NCI-H2107 treated with DMSO at 0.1 percent for 48 hours (cell line): ENCODE data around the gene KHK.

Experiments used
- DNase-seq: peaks from one replicate; lab custom pipeline; 2025; ENCODE audit not compliant: unreplicated experiment; lab: John Stamatoyannopoulos, UW

KHK gene

DNA sequence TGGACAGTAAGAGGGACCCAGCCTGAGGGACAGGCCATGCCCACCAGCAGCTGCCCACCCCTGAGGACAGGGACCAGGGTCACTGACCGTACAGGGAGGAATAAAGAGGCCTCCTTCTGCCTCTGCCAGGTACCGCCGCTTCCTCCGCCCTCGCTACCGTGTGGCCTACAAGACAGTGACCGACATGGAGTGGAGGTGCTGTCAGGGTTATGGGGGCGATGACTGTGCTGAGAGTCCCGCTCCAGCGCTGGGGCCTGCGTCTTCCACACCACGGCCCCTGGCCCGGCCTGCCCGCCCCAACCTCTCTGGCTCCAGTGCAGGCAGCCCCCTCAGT lies 6.0 kb upstream of the KHK start:
- no peak for DNase-seq

DNA sequence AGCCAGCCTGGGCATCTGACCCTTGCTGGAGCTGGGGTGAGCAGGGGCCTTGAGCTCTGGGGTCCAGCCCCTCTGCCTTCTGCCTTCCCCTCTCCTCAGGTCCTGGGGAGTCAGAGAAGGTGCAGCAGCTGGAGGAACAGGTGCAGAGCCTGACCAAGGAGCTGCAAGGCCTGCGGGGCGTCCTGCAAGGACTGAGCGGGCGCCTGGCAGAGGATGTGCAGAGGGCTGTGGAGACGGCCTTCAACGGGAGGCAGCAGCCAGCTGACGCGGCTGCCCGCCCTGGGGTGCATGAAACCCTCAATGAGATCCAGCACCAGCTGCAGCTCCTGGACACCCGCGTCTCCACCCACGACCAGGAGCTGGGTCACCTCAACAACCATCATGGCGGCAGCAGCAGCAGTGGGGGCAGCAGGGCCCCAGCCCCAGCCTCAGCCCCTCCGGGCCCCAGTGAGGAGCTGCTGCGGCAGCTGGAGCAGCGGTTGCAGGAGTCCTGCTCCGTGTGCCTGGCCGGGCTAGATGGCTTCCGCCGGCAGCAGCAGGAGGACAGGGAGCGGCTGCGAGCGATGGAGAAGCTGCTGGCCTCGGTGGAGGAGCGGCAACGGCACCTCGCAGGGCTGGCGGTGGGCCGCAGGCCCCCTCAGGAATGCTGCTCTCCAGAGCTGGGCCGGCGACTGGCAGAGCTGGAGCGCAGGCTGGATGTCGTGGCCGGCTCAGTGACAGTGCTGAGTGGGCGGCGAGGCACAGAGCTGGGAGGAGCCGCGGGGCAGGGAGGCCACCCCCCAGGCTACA lies 4.4 kb upstream of the KHK start:
- no peak for DNase-seq

DNA sequence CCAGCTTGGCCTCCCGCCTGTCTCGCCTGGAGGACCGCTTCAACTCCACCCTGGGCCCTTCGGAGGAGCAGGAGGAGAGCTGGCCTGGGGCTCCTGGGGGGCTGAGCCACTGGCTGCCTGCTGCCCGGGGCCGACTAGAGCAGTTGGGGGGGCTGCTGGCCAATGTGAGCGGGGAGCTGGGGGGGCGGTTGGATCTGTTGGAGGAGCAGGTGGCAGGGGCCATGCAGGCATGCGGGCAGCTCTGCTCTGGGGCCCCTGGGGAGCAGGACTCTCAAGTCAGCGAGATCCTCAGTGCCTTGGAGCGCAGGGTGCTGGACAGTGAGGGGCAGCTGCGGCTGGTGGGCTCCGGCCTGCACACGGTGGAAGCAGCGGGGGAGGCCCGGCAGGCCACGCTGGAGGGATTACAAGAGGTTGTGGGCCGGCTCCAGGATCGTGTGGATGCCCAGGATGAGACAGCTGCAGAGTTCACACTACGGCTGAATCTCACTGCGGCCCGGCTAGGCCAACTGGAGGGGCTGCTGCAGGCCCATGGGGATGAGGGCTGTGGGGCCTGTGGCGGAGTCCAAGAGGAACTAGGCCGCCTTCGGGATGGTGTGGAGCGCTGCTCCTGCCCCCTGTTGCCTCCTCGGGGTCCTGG lies 3.7 kb upstream of the KHK start:
- no peak for DNase-seq

DNA sequence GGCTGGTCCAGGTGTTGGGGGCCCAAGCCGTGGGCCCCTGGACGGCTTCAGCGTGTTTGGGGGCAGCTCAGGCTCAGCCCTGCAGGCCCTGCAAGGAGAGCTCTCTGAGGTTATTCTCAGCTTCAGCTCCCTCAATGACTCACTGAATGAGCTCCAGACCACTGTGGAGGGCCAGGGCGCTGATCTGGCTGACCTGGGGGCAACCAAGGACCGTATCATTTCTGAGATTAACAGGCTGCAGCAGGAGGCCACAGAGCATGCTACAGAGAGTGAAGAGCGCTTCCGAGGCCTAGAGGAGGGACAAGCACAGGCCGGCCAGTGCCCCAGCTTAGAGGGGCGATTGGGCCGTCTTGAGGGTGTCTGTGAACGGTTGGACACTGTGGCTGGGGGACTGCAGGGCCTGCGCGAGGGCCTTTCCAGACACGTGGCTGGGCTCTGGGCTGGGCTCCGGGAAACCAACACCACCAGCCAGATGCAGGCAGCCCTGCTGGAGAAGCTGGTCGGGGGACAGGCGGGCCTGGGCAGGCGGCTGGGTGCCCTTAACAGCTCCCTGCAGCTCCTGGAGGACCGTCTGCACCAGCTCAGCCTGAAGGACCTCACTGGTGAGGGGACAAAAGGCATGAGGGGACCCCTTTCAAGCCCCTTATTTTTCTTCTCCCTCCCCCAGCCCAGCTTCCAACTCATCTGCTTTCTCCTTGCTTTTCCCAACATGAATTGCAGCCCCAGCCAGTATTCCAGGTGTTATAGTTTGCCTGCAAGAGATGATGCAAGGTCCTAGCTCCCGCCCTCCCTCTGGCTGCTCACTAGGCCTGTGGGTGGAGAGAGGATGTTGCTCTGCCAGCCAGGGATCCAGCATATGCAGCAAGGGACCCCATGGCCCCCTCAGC lies 2.9 kb upstream of the KHK start:
- peak; percentile 19 for DNase-seq

DNA sequence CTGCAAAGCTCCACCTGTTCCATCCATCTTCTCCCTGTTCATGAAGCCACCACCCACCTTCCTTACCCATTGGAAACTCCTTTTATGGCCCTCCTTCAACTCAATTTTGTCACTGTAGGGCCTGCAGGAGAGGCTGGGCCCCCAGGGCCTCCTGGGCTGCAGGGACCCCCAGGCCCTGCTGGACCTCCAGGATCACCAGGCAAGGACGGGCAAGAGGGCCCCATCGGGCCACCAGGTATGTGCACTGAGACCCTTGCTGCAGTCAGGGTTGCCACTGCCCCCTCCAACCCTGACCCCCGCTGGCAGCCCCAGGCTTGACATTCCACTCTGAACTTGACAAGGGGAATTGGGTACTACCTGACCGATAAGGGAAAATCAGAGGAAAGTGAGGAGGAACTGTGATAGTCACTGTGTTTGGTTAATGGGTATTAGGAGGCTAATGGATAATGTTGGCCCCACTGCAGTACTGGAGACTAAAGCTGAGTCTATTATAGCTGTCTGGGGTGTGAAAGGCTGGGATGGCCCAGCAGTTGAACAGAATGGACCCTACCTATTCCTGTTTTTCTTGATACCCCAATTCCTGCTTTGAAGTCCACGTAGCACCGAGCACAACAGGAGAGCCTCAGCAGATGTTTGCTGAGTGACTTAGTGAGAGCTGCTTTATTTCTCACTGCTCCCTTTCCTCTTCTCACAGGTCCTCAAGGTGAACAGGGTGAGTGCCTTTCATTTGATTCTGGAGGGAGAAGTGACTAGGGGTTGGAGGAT lies 2.1 kb upstream of the KHK start:
- DNase-seq, result no peak

DNA sequence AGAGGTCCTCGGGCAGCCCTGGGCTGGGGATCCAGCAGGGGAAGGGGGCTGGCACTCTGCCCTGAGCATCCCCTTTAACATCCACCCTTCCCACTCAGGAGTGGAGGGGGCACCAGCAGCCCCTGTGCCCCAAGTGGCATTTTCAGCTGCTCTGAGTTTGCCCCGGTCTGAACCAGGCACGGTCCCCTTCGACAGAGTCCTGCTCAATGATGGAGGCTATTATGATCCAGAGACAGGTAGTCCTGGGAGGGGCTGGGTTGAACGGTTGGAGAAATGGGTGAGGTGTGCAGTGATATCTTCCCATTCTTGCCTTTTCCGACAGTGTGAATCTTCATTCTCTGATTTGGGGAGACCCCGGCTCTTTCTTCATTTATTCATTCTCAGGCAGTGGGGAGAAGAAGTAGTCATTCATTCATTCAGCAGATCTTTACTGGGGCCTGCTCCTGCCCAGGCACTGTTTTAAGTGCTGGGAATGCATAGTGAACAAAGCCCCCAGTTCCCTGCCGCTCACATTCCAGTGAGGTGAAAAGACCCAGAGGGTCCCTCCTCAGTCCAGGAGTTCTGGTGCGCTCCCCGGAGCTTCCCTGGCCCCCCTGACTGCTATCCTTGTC lies 1.4 kb upstream of the KHK start:
- no peak for DNase-seq

DNA sequence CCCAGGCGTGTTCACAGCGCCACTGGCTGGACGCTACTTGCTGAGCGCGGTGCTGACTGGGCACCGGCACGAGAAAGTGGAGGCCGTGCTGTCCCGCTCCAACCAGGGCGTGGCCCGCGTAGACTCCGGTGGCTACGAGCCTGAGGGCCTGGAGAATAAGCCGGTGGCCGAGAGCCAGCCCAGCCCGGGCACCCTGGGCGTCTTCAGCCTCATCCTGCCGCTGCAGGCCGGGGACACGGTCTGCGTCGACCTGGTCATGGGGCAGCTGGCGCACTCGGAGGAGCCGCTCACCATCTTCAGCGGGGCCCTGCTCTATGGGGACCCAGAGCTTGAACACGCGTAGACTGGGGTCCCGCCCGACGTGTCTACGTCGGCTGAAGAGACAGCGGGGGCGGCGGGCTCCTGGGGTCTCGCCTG lies 891 bp upstream of the KHK start:
- DNase-seq, result no peak

DNA sequence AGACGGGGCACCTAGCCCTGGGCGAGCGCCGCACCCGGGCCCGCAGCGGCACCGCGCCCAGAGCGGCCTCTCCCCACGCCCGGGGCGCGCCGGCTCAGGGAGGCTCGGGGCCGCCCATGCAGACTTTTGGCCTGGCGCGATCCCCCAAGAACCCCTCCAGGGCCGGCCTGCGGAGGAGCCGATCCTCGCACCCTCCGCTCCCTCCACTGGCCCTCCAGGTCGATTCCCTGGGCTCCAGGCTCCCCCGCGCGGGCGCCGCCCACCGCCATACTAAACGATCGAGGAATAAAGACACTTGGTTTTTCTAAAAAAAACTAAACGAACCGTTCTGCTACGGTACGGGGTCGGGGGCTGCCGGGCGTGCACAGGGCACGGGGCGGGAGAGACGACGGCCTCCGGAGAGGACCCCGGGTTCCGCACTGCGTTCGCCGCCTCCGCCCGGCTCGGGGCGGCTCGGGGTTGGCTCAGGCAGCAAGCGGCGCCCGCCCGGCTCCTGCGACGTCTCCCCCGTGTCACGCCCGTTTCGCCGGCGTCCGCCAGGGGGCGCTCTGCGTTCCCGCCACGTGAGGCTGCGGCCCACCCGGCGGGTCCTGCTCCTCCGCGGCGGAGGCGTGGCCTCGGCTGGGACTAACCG lies 365 bp upstream of the KHK start:
- peak; percentile 79 for DNase-seq

DNA sequence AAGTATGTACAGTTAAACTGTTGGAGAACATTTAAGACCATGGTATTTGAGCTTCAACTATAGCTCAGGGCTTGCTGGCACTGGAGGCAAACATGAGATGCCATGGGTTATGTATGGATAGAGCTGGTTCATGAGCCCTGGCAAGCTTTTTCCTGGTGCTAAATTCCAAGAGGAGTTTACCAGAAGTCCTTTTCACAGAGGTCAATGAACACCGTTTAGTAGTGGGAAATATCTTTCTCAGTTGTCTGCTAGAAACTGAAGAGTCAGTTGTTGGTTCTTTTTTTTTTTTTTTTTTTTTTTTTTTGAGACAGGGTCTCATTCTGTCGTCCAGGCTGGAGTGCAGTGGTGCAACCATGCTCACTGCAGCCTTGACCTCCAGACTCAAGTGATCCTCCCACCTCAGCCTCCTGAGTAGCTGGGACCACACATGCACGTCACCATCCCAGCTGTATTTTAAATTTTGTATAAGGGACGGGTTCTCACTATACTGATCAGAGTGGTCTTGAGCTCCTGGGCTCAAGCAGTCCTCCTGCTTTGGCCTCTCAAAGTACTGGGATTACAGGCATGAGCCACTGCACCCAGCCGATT lies 1.3 kb downstream of the KHK start:
- no peak for DNase-seq

DNA sequence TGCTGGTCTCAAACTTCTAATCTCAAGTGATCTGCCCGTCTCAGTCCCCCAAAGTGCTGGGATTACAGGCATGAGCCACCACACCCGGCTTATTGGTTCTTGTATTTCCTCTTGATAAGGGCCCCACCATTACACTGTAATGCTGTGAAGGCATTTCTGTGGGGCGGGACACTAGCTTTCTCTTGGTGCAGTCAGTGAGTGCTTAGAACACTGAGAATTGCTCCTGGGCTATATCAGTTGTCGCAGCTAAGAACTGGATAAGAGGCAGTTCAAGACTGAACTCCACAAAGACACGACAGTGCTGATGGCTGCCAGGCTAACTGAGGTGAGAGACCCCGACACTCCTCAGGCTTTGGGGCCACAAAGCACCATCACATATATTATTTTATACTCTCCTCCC lies 2.1 kb downstream of the KHK start:
- no peak for DNase-seq

DNA sequence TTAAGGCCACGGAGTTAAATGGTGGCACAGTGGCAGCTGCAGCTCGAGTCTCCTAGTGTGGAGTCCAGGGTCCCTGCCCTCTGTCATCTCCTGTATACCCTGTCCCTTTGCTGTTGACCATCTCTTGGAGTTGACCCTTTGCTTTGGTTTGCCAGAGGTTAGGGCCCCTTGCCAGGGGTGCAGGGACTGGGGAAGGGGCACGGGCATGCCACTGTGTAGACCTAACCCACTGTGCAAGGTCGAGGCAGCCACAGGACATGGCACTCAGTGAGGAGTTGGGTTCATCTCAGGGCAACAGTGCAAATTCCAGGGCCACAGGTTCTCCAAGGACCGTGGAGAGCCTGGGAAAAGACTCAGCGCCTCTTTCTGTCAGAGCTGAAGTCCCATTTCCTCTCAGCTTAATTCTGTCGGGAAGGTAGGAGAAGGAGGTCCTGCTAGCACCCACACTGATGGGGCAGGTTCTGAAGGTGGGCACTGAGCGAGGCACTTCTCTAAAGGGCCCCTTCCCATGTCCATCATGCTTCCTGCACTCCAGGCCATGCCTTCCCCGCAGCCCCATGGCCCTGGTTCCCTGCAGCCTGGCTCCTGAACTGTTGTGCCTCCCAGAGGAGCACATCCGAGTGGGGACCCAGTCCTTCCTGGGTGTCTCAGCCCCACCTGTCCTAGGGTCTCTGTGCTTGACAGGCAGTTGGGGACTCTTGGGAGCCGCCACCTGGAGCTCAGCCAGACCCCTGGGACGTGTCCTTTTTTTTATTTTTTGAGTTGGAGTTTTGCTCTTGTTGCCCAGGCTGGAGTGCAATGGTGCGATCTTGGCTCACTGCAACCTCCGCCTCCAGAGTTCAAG lies 2.8 kb downstream of the KHK start:
- no peak for DNase-seq

DNA sequence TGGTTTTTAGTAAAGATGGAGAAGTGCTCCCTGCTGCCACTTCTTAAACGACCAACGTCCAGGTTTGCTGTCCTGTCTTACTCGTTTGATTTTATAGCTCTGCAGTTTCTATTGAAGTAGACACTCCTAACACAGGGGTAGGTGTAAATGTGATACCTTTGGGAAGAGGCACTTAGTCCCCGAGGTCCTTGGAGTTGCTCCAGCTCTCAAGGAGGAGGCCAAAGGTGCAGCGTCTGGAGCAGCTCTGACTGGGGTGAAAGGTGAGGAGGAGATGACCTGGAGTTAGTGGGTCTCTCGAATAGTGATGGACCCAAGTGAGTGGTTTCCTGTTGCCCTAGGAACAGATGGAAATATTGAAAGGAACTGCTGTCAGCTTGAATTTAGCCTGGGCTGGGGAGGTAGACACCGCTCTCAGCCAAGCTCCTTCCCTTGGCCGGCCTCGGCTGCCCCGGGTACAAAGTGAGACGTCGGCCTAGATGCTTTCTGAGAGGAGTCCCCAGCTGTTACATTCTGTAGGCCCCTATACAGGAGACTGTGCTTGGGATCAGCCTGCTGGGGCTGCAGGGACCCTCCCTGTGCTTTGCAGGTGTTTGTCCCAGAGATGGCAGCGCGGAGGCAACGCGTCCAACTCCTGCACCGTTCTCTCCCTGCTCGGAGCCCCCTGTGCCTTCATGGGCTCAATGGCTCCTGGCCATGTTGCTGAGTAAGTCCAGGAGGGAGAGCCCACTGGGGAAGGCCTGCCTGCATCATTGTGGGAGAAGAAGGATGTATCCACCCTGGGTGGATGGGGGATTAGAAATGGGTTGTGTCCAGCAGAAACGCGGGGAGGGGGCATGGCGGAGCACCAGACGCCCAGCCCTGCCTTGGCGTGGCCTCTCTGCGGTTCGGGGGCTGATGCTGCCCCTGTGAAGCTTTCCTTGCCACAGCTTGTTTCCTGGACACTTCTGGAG lies 5.4 kb downstream of the KHK start:
- DNase-seq, result no peak

DNA sequence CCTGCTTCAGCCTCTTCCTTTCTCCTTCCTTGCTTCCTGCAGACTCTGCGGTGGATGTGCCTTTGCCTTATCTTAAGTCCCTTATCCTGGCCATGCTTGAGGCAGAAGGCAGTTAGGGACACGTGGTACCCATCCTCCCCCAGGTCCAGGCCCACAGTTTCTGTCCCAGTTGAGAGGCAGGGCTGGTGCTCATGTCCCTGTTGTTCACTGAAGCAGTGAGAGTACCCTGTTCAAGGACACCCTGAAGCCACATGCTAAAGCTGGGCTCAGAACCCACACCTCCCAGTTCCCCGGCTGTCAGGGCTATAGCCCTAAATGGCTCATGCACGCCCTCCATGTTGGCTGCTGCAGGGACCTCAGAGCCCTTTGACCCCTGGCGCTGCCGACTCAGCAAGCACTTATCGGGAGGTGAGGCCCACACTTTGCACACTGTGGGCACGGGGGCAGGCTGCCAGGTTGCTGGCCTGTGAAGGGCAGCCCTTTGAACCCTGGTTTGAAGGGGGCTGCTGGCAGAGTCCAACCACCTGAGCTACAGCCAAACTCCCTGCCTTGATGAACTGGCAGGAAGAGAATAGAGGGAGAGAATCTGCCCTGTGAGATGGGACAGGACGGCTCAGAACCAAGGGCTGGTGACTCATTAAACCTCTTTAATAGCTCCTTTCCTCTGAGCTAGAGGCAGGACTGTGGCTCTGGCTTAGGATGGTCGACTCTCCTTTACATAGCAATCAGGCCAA lies 6.3 kb downstream of the KHK start:
- no peak for DNase-seq

DNA sequence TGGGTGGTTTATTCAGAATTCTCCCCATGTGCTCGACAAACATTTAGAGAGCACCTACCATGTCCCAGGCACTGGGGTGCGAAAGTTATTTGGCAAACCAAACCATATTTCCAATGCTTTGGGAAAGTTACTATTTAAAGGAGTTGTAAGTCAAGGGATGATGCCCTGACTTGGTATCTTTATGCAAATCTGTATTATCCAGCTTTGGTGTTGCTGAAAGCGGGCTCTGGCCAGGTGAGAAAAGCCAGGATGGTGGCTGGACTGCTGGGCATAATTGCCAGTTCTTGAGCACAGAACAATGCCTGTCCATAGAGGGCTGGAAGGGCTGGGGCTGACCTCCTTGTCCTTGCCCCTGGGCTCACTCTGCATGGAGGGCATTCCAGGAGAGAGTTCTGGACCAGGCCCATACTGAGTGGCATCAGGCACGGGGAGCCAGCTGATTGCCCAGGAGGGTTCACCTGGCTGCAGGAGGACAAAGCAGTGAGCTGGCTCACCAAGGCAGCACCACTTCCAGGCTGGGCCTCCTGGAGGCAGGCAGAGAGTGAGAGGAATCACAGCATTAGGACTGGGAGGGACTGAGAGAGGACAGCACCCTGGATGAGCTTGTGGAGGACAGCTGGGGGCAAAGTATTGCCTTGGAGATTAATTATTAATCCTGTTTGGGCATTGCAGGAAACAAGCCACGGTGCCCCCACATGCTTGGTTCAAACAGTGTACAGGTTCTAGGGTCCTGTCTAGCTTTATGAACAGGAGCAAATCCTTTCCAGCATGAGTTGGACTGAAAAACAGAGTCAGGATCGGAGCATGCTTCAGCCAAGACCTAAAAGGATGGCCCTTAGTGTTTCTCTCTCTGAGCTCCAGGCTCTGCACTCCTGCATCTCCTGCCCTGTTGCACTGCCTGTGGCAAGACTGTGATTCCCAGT lies 7.1 kb downstream of the KHK start:
- no peak for DNase-seq

DNA sequence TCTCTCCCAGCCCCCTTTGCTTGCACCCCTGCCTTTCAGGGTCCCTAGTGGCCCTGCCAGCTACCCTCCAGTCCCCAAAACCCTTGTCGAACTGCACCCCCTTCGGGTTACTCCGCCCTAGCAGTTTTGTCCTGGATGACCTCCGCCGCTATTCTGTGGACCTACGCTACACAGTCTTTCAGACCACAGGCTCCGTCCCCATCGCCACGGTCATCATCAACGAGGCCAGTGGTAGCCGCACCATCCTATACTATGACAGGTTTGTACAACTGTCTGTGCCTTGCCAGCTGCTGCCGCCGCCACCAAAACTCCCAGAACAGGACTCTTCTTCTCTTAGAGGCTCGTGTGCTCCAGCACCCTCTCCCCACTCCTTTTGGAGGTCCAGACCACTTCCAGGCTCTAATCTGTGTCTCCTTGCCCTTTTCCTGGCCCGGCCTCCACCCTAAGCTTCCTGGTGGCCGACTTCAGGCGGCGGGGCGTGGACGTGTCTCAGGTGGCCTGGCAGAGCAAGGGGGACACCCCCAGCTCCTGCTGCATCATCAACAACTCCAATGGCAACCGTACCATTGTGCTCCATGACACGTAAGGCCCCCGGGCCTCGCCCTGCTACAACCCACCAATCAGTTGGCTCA lies 7.9 kb downstream of the KHK start:
- no peak for DNase-seq

DNA sequence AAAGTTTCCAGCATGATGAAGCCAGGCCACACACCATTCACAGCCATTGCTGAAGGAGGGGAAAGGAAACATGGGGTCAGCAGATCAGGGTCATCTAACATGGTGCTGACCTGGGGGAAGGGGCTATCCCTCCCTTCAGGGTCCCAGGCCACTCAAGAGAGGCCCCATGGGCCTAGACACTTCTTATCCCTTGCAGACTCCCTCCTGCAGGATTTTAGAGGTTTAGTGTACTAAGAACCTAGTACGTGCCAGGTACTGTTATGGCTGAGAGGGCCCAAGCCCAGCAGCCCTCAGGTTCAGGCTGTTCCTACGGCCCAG lies 8.8 kb downstream of the KHK start:
- no peak for DNase-seq
